ENCODE data around the gene GUCA2A.

GUCA2A gene

GRCh38 chr1:42130061-42130660, 34.4 kb downstream of the GUCA2A start:
- DNase-seq (ENCODE audit: low spot score), result no peak

GRCh38 chr1:42128964-42129363, 35.6 kb downstream of the GUCA2A start:
- no peak for DNase-seq (ENCODE audit: low spot score)

- DNase-seq (ENCODE audit: low spot score), result no peak
Observed at GRCh38 chr1:42128499-42128898, 36.0 kb downstream of the GUCA2A start.

- no peak for DNase-seq (ENCODE audit: low spot score)
Observed at GRCh38 chr1:42127767-42128166, 36.8 kb downstream of the GUCA2A start.

GRCh38 chr1:42125552-42125951, 39.0 kb downstream of the GUCA2A start:
- no peak for DNase-seq (ENCODE audit: low spot score)

- no peak for DNase-seq (ENCODE audit: low spot score)
Observed at GRCh38 chr1:42122408-42122807, 42.1 kb downstream of the GUCA2A start.

GRCh38 chr1:42118125-42118524, 46.4 kb downstream of the GUCA2A start:
- DNase-seq (ENCODE audit: low spot score), result no peak

GRCh38 chr1:42117214-42117613, 47.3 kb downstream of the GUCA2A start:
- DNase-seq (ENCODE audit: low spot score), result no peak

GRCh38 chr1:42114229-42114628, 50.3 kb downstream of the GUCA2A start:
- no peak for DNase-seq (ENCODE audit: low spot score)

Measured in HuH-7.5 (cell line).